ENCODE data around the gene ARFGEF2. TPM values are rescaled to one million over a fixed set of nuclear protein-coding genes. Genes with fewer than 3 reads are reported as not detected.

The ARFGEF2 gene
- total RNA-seq, 1 experiment from 2014 or later, result 30.3 TPM

DNA sequence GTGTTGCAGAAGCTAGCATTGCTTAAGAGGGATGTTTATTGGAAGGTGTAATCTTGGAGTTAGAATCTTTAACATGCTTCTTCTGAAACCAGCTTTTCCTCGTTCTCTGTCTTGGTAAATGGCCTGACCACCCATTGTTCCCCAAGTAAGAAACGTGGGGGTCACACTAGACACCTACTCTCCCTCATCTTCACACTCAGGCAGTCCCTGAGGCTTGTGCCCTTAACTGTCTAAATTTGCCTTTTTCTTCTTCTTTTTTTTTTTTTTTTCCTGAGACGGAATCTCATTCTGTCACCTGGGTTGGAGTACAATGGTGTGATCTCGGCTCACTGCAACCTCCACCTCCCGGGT is 16.2 kb upstream of the ARFGEF2 start:
- Mint-ChIP-seq H3K27me3 (ENCODE audit: insufficient read depth, unreplicated experiment) (peaks cover 55% of the 10 kb centered on the region), H3K27ac (ENCODE audit: low read depth, unreplicated experiment) (no peak overlapping the region), H3K4me3 (ENCODE audit: unreplicated experiment) (no peak overlapping the region), H3K4me1 (ENCODE audit: insufficient read depth, unreplicated experiment) (peaks cover 4% of the 10 kb centered on the region), H3K9me3 (ENCODE audit: unreplicated experiment) (no peaks in the 10 kb centered on the region), H3K36me3 (ENCODE audit: insufficient read depth, unreplicated experiment) (no peaks in the 10 kb centered on the region)
- no TSS peak for BruUV-seq (replicated peaks)
- POLR2A ChIA-PET, result interaction anchor here (0.6 to 3.1 kb wide), 6 partner anchors 10 to 248 kb away, joined by 3 to 18 read pairs (median 3); no protein-coding TSS in a partner anchor
- TF ChIP-seq, protein P1, sequence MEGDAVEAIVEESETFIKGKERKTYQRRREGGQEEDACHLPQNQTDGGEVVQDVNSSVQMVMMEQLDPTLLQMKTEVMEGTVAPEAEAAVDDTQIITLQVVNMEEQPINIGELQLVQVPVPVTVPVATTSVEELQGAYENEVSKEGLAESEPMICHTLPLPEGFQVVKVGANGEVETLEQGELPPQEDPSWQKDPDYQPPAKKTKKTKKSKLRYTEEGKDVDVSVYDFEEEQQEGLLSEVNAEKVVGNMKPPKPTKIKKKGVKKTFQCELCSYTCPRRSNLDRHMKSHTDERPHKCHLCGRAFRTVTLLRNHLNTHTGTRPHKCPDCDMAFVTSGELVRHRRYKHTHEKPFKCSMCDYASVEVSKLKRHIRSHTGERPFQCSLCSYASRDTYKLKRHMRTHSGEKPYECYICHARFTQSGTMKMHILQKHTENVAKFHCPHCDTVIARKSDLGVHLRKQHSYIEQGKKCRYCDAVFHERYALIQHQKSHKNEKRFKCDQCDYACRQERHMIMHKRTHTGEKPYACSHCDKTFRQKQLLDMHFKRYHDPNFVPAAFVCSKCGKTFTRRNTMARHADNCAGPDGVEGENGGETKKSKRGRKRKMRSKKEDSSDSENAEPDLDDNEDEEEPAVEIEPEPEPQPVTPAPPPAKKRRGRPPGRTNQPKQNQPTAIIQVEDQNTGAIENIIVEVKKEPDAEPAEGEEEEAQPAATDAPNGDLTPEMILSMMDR (IDR thresholded peaks at IDR 0.05; ENCODE audit: unreplicated experiment), result no peak
- DNase-seq (ENCODE audit: unreplicated experiment), result no peak
- CTCF ChIA-PET, result interaction anchor here (0.5 to 10.5 kb wide), 46 partner anchors 9 to 1771 kb away, joined by 3 to 365 read pairs (median 4); partner anchors contain the start of gene ARFGEF2
- intact Hi-C loops (cut with micrococcal nuclease), result loop anchor here (1.0 to 5.0 kb wide), 2 partner anchors 248 to 268 kb away; no protein-coding TSS in a partner anchor

DNA sequence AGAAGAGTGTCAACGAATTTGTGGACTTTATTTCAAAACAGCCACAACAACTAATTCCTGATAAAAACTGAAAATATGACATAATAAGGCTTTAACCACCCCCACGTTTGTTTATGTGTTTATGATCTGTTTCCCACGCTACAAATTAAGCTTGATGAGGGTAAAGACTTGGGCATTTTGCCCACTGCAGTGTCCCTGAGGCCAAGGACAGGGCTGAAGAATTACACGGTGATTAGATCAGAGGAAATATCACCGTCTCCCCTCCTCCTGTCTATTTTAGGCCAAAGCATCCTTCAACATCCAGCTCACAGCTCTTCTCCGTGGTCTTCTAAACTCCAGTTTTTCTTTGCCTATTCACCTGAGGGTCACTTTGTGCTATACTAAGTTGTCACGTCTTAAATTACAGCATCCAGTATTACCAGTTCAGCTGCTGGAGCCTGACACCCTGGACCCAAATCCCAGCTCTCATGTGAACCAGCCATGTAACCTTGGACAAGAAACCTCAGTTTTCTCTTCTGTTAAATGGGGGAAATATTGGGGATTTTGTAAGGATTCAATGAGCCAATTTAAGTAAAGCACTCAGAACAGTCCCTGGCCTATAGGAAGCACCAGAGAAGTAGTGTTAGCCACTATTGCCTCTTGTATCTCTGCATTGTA is 15.2 kb upstream of the ARFGEF2 start:
- intact Hi-C loops (cut with micrococcal nuclease), result loop anchor here (5.0 kb wide), 1 partner anchor 269 kb away; no protein-coding TSS in a partner anchor
- TF ChIP-seq, protein P1 (IDR thresholded peaks at IDR 0.05; ENCODE audit: unreplicated experiment), result no peak
- CTCF ChIA-PET, result interaction anchor here (0.6 to 10.5 kb wide), 9 partner anchors 12 to 1197 kb away, joined by 3 to 365 read pairs (median 4); partner anchors contain the start of gene ARFGEF2
- Mint-ChIP-seq H3K9me3 (ENCODE audit: unreplicated experiment) (no peaks in the 10 kb centered on the region), H3K27me3 (ENCODE audit: insufficient read depth, unreplicated experiment) (peaks cover 66% of the 10 kb centered on the region), H3K36me3 (ENCODE audit: insufficient read depth, unreplicated experiment) (no peaks in the 10 kb centered on the region), H3K4me1 (ENCODE audit: insufficient read depth, unreplicated experiment) (peaks cover 4% of the 10 kb centered on the region), H3K4me3 (ENCODE audit: unreplicated experiment) (no peak overlapping the region), H3K27ac (ENCODE audit: low read depth, unreplicated experiment) (no peak overlapping the region)
- DNase-seq (ENCODE audit: unreplicated experiment), result no peak
- POLR2A ChIA-PET, result interaction anchor here (0.9 to 3.1 kb wide), 3 partner anchors 9 to 249 kb away, joined by 3 to 18 read pairs (median 3); no protein-coding TSS in a partner anchor
- BruUV-seq (replicated peaks), result no TSS peak

DNA sequence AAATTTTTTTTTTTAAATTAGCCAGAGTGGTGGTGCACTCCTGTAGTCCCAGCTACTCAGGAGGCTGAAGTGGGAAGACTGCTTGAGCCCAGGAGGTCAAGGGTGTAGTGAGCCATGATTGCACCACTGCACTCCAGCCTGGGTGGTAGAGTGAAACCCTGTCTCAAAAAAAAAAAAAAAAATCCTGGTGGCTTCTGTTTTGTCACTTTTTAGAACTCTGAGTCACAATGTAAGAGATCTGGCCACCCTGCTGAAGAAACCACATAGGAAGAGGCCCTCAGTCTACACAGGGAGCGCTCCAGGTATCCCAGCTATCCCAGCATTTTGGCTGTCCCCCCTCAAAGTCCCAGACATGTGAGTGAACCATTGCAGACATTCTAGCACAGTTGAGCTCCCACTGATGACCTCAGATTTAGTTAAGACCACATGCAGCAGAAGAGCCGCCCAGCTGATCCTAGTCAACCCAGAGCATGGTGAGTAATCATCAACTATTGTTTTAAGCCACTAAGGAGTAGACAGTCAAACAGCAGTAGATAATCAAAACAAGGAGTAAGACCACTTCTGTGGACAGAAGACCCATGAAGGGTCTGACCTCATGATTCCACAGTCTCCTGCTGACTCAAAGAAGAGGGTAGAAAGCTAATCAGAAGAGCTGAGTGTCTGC is 12.7 kb upstream of the ARFGEF2 start:
- Mint-ChIP-seq H3K36me3 (ENCODE audit: insufficient read depth, unreplicated experiment) (no peaks in the 10 kb centered on the region), H3K27ac (ENCODE audit: low read depth, unreplicated experiment) (no peak overlapping the region), H3K4me1 (ENCODE audit: insufficient read depth, unreplicated experiment) (peaks cover 4% of the 10 kb centered on the region), H3K27me3 (ENCODE audit: insufficient read depth, unreplicated experiment) (peaks cover 69% of the 10 kb centered on the region), H3K4me3 (ENCODE audit: unreplicated experiment) (no peak overlapping the region), H3K9me3 (ENCODE audit: unreplicated experiment) (no peaks in the 10 kb centered on the region)
- TF ChIP-seq, protein P1 (IDR thresholded peaks at IDR 0.05; ENCODE audit: unreplicated experiment), result no peak
- CTCF ChIA-PET, result interaction anchor here (0.6 to 10.5 kb wide), 7 partner anchors 8 to 963 kb away, joined by 3 to 365 read pairs (median 3); partner anchors contain the start of gene ARFGEF2
- no TSS peak for BruUV-seq (replicated peaks)
- intact Hi-C loops (cut with micrococcal nuclease), result loop anchor here (5.0 kb wide), 1 partner anchor 271 kb away; no protein-coding TSS in a partner anchor
- DNase-seq (ENCODE audit: unreplicated experiment), result no peak
- POLR2A ChIA-PET, result no interaction called here

- H3K4me1 Mint-ChIP-seq (ENCODE audit: insufficient read depth, unreplicated experiment), result peaks cover under 1% of the 10 kb centered on the region
- no TSS peak for BruUV-seq (replicated peaks)
- TF ChIP-seq, protein P1 (IDR thresholded peaks at IDR 0.05; ENCODE audit: unreplicated experiment), result no peak
These were observed 11.6 kb upstream of the ARFGEF2 start for GRCh38 chr20:48909910-48910309.

More at GRCh38 chr20:48909910-48910309, 11.6 kb upstream of the ARFGEF2 start:
- Mint-ChIP-seq H3K9me3 (ENCODE audit: unreplicated experiment) (no peaks in the 10 kb centered on the region), H3K36me3 (ENCODE audit: insufficient read depth, unreplicated experiment) (no peaks in the 10 kb centered on the region), H3K27me3 (ENCODE audit: insufficient read depth, unreplicated experiment) (peaks cover 75% of the 10 kb centered on the region), H3K4me3 (ENCODE audit: unreplicated experiment) (no peak overlapping the region), H3K27ac (ENCODE audit: low read depth, unreplicated experiment) (no peak overlapping the region)
- ChIA-PET CTCF (interaction anchor here (0.6 to 10.5 kb wide), 3 partner anchors 23 to 252 kb away, joined by 3 to 365 read pairs (median 3); no protein-coding TSS in a partner anchor), POLR2A (interaction anchor here (0.5 to 1.9 kb wide), 2 partner anchors 13 to 112 kb away, joined by 3 to 14 read pairs; partner anchors contain the start of gene ARFGEF2)
- DNase-seq (ENCODE audit: unreplicated experiment), result no peak
- intact Hi-C loops (cut with micrococcal nuclease), result loop anchor here (5.0 kb wide), 1 partner anchor 273 kb away; no protein-coding TSS in a partner anchor
